ENCODE measurements around the gene FSCN2.
"Not testable (repeated sequence)": the region's sequence is repeated elsewhere in the genome, so short reads cannot be mapped to it uniquely, and the experiment has no call there.

Gene FSCN2

DNA sequence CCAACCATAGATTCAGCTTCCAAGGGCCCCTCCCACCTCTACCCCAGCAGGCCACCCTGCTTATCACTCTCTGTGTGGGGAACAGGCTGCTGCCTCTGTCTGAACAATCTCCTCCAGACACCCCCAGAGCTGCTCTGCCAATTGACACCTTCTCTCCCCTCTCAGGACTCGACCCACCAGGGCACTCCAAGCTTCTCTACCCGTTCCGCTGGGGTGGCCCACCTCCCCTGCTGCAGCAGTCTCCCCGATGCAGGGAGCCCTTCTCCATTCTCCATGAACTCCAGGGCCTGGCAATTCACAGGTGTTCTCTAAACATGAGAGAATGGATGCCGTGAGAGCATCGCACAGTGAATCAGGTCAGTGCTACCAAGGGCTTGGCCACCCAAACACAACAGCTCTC is 52.3 kb downstream of the FSCN2 start:
- no peak for DNase-seq

DNA sequence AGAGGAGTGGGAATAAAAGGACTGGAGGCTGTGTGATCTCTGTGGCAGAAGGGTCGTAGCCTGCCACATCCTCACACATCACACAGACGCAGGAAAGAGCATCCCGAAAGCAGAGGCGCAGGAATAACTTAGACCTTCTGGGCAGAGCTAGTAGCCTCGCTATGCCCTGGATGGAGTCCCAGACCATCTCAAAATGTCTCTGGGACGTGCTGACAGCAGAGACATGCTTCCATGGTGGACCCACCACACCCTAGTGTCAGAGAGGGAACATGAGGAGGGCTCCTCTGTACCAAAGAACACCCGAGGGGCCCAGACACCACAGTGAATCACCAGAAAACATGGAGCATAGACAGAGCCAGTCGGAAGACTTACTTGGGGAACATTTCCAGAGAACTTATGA is 53.6 kb downstream of the FSCN2 start:
- no peak for DNase-seq

DNA sequence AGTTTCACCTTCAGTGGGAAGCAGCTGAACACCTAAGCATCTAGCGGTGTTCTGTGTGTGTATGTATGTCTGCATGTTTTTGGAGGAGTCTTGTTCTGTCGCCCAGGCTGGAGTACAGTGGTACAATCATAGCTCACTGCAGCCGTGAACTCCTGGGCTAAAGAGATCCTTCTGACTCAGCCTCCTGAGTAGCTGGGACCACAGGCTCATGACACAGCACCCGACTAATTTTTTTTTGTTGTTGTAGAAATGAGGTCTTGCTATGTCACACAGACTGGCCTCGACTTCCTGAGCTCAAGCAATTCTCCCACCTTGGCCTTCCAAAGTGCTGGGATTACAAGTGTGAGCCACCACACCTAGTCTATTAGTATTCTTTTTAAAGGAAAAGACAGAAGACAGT is 54.2 kb downstream of the FSCN2 start:
- no peak for DNase-seq

DNA sequence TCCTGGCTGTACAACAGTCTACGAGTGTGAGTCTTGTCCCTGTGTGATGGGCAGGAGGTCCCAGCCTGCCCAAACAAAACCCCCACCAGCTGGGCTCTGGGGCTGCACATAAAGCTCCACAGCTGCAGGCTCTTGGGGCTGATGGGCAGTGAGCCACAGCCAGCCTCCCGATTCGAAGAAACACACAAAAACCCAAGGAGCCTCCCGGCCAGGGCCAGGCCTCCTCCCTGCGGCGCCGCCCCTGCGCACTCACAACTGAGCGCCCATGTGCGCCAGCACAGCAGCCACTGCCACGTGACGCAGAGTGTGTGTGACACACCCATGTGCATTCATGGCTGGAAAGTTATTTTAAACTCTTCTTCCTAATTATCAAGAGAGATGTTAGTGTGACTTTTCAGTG is 54.6 kb downstream of the FSCN2 start:
- no peak for DNase-seq

DNA sequence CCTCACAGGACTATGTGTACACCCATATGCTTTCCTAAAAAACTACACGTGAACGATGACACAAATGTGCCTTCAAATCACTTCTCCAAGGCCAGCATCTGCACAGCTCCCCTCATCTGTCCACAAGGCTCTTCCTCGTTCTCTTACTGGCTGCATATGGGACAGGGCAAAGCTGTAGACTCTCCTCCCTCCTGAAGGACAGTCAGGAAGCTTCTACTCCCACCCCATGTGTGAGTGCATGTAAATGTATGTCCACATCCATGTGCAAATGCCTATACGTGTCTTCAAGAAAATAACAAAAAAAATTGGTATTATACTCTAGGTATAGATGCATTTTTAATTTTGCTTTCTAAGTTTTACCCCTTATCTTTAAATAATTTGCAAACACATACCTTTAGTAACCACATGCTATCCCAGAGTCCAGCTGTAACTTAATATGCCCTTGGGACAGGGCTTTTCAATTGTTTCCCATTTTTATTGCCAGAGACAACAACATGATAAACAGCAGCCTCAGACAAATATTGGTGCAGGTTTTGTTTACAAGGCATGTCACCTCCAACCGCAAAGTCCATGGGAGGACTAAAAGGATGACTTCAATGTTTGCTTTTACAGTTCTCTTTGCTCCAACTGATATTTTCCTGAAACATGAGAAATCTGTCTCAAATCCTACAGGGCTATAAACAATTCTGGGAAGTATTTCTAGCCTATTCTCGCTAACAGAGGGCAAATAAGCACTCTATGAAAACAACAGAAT is 55.6 kb downstream of the FSCN2 start:
- DNase-seq = no peak

DNA sequence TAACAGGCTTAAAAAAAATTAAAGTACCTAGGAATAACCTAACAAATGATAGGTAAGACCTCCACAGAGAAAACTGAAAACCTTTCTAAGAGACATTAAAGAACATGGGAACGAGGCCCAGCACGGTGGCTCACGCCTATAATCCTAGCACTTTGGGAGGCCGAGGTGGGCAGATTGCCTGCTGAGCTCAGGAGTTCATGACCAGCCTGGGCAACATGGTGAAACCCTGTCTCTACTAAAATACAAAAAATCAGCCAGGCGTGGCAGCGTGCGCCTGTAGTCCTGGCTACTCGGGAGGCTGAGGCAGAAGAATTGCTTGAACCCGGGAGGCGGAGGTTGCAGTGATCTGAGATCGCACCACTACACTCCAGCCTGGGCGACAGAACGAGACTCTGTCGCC is 56.6 kb downstream of the FSCN2 start:
- not testable (repeated sequence) for DNase-seq

DNA sequence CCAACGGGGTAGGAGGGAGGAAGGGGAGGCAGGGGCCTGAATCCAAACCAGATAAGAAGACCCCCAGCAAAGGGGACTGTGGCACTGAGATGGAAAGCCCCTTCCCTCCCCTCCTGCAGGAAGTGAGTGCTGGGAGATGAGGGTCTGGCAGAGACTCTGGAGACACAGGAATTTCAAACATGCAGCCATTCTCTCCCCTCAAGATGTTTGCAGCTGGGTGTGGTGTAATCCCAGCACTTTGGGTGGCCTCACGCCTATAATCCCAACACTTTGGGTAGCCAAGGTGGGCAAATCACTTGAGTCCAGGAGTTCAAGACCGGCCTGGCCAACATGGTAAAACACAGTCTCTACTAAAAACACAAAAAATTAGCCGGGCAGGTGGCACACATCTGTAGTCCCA is 57.9 kb downstream of the FSCN2 start:
- DNase-seq = no peak

Measured in RPMI8226 (cell line).